ENCODE results near the gene A2M. TPM values are rescaled to one million over a fixed set of nuclear protein-coding genes. Genes with fewer than 3 reads are reported as not detected.

A2M gene
- total and polyA plus RNA-seq, 12 donors, result 141 to 897 (median 335) TPM

- Histone ChIP-seq H3K4me1 (replicated peaks in 1 of 2) (no peaks in the 10 kb centered on the region), H3K9me3 (replicated peaks in 1 of 3) (peaks cover 0 to 8% (median 7%) of the 10 kb centered on the region in 3 donors), H3K4me3 (no peak overlapping the region), H3K27me3 (no peaks in the 10 kb centered on the region), H3K27ac (no peak overlapping the region), H3K36me3 (replicated peaks in 1 of 2) (no peaks in the 10 kb centered on the region)
- TF ChIP-seq, protein P1, sequence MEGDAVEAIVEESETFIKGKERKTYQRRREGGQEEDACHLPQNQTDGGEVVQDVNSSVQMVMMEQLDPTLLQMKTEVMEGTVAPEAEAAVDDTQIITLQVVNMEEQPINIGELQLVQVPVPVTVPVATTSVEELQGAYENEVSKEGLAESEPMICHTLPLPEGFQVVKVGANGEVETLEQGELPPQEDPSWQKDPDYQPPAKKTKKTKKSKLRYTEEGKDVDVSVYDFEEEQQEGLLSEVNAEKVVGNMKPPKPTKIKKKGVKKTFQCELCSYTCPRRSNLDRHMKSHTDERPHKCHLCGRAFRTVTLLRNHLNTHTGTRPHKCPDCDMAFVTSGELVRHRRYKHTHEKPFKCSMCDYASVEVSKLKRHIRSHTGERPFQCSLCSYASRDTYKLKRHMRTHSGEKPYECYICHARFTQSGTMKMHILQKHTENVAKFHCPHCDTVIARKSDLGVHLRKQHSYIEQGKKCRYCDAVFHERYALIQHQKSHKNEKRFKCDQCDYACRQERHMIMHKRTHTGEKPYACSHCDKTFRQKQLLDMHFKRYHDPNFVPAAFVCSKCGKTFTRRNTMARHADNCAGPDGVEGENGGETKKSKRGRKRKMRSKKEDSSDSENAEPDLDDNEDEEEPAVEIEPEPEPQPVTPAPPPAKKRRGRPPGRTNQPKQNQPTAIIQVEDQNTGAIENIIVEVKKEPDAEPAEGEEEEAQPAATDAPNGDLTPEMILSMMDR (IDR thresholded peaks at IDR 0.05), result no peak
- no peak for TF ChIP-seq POLR2A (IDR thresholded peaks at IDR 0.05)
- WGBS, 4 donors, result 77 to 79% (median 78%) methylated on average over 6 of the region's 6 CpGs
- no peak for DNase-seq
- intact Hi-C loops (cut with DNase I), result no loop called here
Observed at GRCh38 chr12:9149372-9149771, 33.7 kb upstream of the A2M start.

DNA sequence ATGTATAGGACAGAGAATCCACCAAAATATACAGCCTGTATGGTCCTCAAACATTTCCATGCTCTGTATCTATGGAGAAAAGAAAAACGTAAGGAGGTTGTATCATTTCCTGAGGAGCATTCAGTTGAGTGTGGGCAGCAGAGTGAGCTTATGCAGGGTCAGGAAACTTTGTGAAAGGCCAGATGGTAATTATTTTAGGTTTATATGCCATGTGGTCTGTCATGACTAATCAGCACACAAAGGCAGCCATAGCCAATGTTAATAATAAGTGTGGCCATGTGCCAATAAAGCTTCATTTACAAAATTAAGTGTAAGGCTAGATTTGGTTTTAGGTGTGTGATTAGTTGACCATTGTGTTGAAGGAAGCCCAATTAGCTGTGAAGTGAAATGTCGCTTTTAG lies 33.2 kb upstream of the A2M start:
- intact Hi-C loops (cut with DNase I), result no loop called here
- Histone ChIP-seq H3K4me3 (no peak overlapping the region), H3K36me3 (replicated peaks in 1 of 2) (no peaks in the 10 kb centered on the region), H3K27ac (no peak overlapping the region), H3K4me1 (replicated peaks in 1 of 2) (no peaks in the 10 kb centered on the region), H3K27me3 (no peaks in the 10 kb centered on the region), H3K9me3 (replicated peaks in 1 of 3) (peaks cover 0 to 8% (median 7%) of the 10 kb centered on the region in 3 donors)
- no peak for DNase-seq
- WGBS, 4 donors, result 70 to 85% (median 80%) methylated on average over 2 of the region's 2 CpGs
- TF ChIP-seq, protein P1 (IDR thresholded peaks at IDR 0.05), result no peak
- TF ChIP-seq POLR2A (IDR thresholded peaks at IDR 0.05), result no peak

- Histone ChIP-seq H3K27ac (no peak overlapping the region), H3K9me3 (replicated peaks in 1 of 3) (peaks cover 0 to 8% (median 7%) of the 10 kb centered on the region in 3 donors), H3K4me3 (no peak overlapping the region), H3K36me3 (replicated peaks in 1 of 2) (no peaks in the 10 kb centered on the region), H3K27me3 (no peaks in the 10 kb centered on the region), H3K4me1 (replicated peaks in 1 of 2) (no peaks in the 10 kb centered on the region)
- 85 to 97% (median 90%) methylated on average over 2 of the region's 2 CpGs for WGBS, 4 donors
- intact Hi-C loops (cut with DNase I), result no loop called here
- no peak for TF ChIP-seq POLR2A (IDR thresholded peaks at IDR 0.05)
- TF ChIP-seq, protein P1 (IDR thresholded peaks at IDR 0.05), result no peak
- no peak for DNase-seq
Observed at GRCh38 chr12:9147461-9147860, 31.7 kb upstream of the A2M start.

DNA sequence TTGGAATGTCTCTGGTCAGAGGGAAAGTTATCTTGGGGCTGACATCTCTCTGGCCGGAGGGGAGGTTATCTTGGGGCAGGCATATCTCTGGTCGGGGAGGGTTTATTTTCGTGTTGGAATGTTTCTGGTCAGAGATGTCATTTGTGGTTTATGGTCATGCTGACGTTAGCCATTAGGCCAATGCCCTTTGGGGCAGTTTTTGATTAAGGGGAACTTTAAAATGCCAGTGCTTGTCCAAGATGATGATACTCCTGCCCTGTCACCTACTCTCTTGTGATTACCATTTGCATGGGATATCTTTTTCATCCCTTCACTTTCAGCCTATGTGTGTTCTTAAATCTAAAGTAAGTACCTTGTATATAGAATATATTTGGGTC lies 29.0 kb upstream of the A2M start:
- H3K36me3 ChIP-seq (replicated peaks in 1 of 2), result no peaks in the 10 kb centered on the region
- H3K27ac ChIP-seq, result no peak overlapping the region
- H3K4me3 ChIP-seq, result no peak overlapping the region
- WGBS, 4 donors, result 48 to 51% (median 51%) methylated on average over 4 of the region's 4 CpGs
- intact Hi-C loops (cut with DNase I), result no loop called here
- H3K9me3 ChIP-seq (replicated peaks in 1 of 3), result peaks cover 0 to 8% (median 7%) of the 10 kb centered on the region in 3 donors
- no peaks in the 10 kb centered on the region for H3K27me3 ChIP-seq
- no peak for DNase-seq
- H3K4me1 ChIP-seq (replicated peaks in 1 of 2), result no peaks in the 10 kb centered on the region
- no peak for TF ChIP-seq POLR2A (IDR thresholded peaks at IDR 0.05)
- TF ChIP-seq, protein P1 (IDR thresholded peaks at IDR 0.05), result no peak

Measured in adrenal gland (tissue), 12 donors.